OCI-LY1 (cell line): ENCODE results near the gene CDH13.

Experiments used
- H2AFZ ChIP-seq: fragments of 200-600 bp; sonication (generic), shearing (Covaris generic); 2 replicates; pipeline ENCODE4 v1.6.0; 2014; ENCODE audit warnings: antibody characterized with exemption, mild to moderate bottlenecking, low read length
- H3F3A ChIP-seq: fragments of 200-600 bp; sonication (generic), shearing (Covaris generic); 2 replicates; pipeline ENCODE4 v1.6.0; 2014; ENCODE audit warnings: mild to moderate bottlenecking, antibody characterized with exemption, low read length, moderate library complexity; ENCODE audit not compliant: insufficient read depth
- H3K27ac ChIP-seq: fragments of 200-600 bp; sonication (generic); 2 replicates; pipeline ENCODE4 v1.5.1; 2014; ENCODE audit warnings: low read length, mixed run types, mild to moderate bottlenecking, low read depth; ENCODE audit not compliant: poor library complexity, severe bottlenecking
- H3K27me3 ChIP-seq: fragments of 200-600 bp; sonication (generic); 2 replicates; pipeline ENCODE4 v1.6.0; 2014; ENCODE audit warnings: antibody characterized with exemption, mild to moderate bottlenecking, low read length, moderate library complexity; ENCODE audit not compliant: insufficient read depth
- H3K36me3 ChIP-seq: fragments of 200-600 bp; sonication (generic); 2 replicates; pipeline ENCODE4 v1.6.1; 2014; ENCODE audit warnings: mild to moderate bottlenecking, antibody characterized with exemption, low read length, moderate library complexity, mixed read lengths; ENCODE audit not compliant: insufficient read depth
- H3K4me1 ChIP-seq: fragments of 200-600 bp; sonication (generic); 2 replicates; pipeline ENCODE4 v1.5.1; 2014; ENCODE audit warnings: mild to moderate bottlenecking, low read length, moderate library complexity; ENCODE audit not compliant: insufficient read depth, severe bottlenecking
- H3K4me2 ChIP-seq: fragments of 200-600 bp; sonication (generic), shearing (Covaris generic); 2 replicates; pipeline ENCODE4 v1.6.1; 2014; ENCODE audit warnings: low read length
- H3K4me3 ChIP-seq: fragments of 200-600 bp; sonication (generic); 2 replicates; pipeline ENCODE4 v1.5.1; 2014; ENCODE audit warnings: low read length, low read depth, mild to moderate bottlenecking, mixed read lengths; ENCODE audit not compliant: poor library complexity, severe bottlenecking
- H3K79me2 ChIP-seq: fragments of 200-600 bp; shearing (Covaris generic); 2 replicates; pipeline ENCODE4 v1.6.1; 2016; ENCODE audit warnings: mixed run types, low read length, mixed read lengths; ENCODE audit not compliant: insufficient read depth
- H3K9ac ChIP-seq: fragments of 200-600 bp; sonication (generic), shearing (Covaris generic); 2 replicates; pipeline ENCODE4 v1.6.1; 2014; ENCODE audit warnings: mild to moderate bottlenecking, low read length, mixed read lengths
- H3K9me2 ChIP-seq: fragments of 200-600 bp; sonication (generic), shearing (Covaris generic); 2 replicates; pipeline ENCODE4 v1.6.1; 2014; ENCODE audit warnings: low read depth, mild to moderate bottlenecking, low read length, mixed read lengths
- H3K9me3 ChIP-seq: fragments of 200-600 bp; shearing (Covaris generic); 2 replicates; pipeline ENCODE4 v1.6.1; 2014; ENCODE audit warnings: low read length, mixed read lengths
- H4K20me1 ChIP-seq: fragments of 200-600 bp; sonication (generic), shearing (Covaris generic); 2 replicates; pipeline ENCODE4 v1.6.0; 2016; ENCODE audit warnings: mild to moderate bottlenecking, low read length; ENCODE audit not compliant: insufficient read depth
- CTCF ChIP-seq: fragments of 200-600 bp; sonication (generic), shearing (Covaris generic); IDR thresholded peaks from 2 replicates; pipeline ENCODE4 v1.5.1; 2017; ENCODE audit warnings: mild to moderate bottlenecking, antibody characterized with exemption, low read length, moderate library complexity, mixed read lengths
- EZH2 ChIP-seq: fragments of 200-600 bp; sonication (generic), shearing (Covaris generic); IDR thresholded peaks from 2 replicates; pipeline ENCODE4 v1.8.0; 2017; ENCODE audit warnings: borderline replicate concordance, mixed run types, mild to moderate bottlenecking, antibody characterized with exemption, low read length, moderate library complexity, mixed read lengths

Gene CDH13

DNA sequence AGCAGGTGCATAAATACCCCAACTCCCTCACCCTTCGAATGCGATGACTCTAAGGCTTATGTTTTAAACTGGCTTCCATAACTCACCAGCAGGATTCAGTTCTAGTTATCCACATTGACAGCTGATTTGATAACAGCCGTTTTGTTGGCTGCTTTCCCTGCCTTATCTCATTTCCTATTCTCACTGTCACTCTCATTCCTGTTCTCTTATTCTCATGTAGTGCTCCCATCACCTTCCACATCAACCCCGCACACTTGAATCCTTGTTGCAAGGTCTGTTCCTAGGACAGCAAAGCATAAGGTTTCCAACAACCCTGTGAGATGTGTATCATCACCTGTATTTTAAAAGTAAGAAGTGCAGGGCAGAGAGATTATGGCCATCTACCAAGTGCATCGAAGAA, 344.4 kb downstream of the CDH13 start:
- Histone ChIP-seq H3K9me2 (no peaks in the 10 kb centered on the region), H3K79me2 (no peaks in the 10 kb centered on the region), H2AFZ (no peak overlapping the region), H3K9ac (no peak overlapping the region), H3K4me2 (no peak overlapping the region), H3K4me3 (no peak overlapping the region), H3F3A (no peaks in the 10 kb centered on the region), H3K27me3 (0 out of 2 replicates have a peak, but pooled peaks cover 3% of the 10 kb centered on the region), H3K36me3 (no peaks in the 10 kb centered on the region), H4K20me1 (no peaks in the 10 kb centered on the region), H3K9me3 (no peaks in the 10 kb centered on the region), H3K4me1 (no peaks in the 10 kb centered on the region), H3K27ac (no peak overlapping the region)
- TF ChIP-seq EZH2, result no peak
- no peak for TF ChIP-seq CTCF

- Histone ChIP-seq H3K4me1 (no peaks in the 10 kb centered on the region), H3K4me2 (no peak overlapping the region), H3K4me3 (no peak overlapping the region), H3K36me3 (no peaks in the 10 kb centered on the region), H3K27ac (no peak overlapping the region), H3F3A (no peaks in the 10 kb centered on the region), H3K9me2 (no peaks in the 10 kb centered on the region), H3K27me3 (0 out of 2 replicates have a peak, but pooled peaks cover 3% of the 10 kb centered on the region), H2AFZ (no peak overlapping the region), H3K79me2 (no peaks in the 10 kb centered on the region), H3K9ac (no peak overlapping the region), H3K9me3 (no peaks in the 10 kb centered on the region), H4K20me1 (no peaks in the 10 kb centered on the region)
- TF ChIP-seq EZH2 (no peak), CTCF (no peak)
These were observed 345.7 kb downstream of the CDH13 start for GRCh38 chr16:82972331-82972919.

DNA sequence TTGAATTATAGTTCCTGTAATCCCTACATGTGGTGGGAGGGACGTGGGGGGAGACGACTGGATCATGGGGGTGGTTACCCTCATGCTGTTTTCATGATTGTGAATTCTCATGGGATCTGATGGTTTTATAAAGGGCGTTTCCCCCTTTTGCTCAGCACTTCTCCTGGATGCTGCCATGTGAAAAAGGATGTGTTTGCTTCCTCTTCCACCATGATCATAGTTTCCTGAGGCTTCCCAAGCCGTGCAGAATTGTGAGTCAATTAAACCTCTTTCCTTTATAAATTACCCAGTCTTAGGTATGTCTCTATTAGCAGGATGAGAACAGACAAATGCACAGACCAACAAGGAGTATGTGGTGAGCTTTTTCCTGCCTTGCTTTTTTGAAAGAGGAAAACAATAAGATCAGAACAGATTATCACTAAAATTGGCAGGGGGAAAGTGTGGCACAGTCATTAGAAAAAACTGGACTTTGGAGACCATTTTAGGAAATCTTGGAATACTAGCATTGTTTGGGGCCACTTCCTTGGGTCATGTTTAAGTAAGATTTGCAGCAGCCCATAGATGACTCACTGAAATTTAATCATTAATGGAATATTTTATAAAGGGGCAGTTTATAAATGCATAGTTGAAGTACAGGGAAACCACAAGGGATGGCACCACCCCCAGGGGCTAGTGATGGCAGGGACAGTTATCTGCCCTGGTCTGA, 352.8 kb downstream of the CDH13 start:
- no peaks in the 10 kb centered on the region for H3K9me2 ChIP-seq
- H3K4me2 ChIP-seq, result no peak overlapping the region
- H3K9me3 ChIP-seq, result no peaks in the 10 kb centered on the region
- H3K27me3 ChIP-seq, result no peaks in the 10 kb centered on the region
- H4K20me1 ChIP-seq, result no peaks in the 10 kb centered on the region
- H3K4me3 ChIP-seq, result no peak overlapping the region
- no peaks in the 10 kb centered on the region for H3K79me2 ChIP-seq
- no peak for TF ChIP-seq EZH2
- TF ChIP-seq CTCF, result no peak
- H3F3A ChIP-seq, result no peaks in the 10 kb centered on the region
- no peaks in the 10 kb centered on the region for H3K4me1 ChIP-seq
- H3K9ac ChIP-seq, result no peak overlapping the region
- no peak overlapping the region for H3K27ac ChIP-seq
- H2AFZ ChIP-seq, result no peak overlapping the region
- H3K36me3 ChIP-seq, result no peaks in the 10 kb centered on the region
